Measurements from ENCODE around the gene SMAD3.

Gene SMAD3

DNA sequence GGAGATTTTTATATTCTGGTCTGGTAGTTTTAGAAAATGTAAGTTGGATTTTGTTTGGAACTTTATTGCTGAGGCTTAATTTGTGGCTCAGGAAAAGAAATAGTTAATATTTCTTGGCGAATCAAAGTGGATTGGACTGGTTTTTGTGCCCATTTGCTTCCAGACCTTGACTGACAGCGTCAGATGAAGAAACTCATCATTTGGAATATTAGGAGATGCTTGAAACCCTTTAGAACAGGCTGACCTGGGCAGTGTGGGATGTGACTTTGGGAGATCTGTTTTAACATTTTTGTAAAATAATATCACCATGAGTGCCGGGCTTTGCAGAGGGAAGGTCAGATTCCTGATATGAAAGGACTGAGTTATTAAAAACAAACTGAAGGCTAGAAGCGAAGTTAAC lies 106.1 kb downstream of the SMAD3 start:
- Histone ChIP-seq H3K27me3 (ENCODE audit: control insufficient read depth in 1 of 2, insufficient read depth in 2 of 2, low read length in 2 of 2) (no peaks in the 10 kb centered on the region), H3K9me3 (ENCODE audit: low read length) (no peaks in the 10 kb centered on the region), H3K36me3 (ENCODE audit: insufficient read depth, low read length) (peaks cover 45% of the 10 kb centered on the region), H3K27ac (ENCODE audit: low read depth, low read length) (no peak overlapping the region), H3K9ac (ENCODE audit: low read length) (no peak overlapping the region), H3K4me3 (ENCODE audit: low read depth in 1 of 2, low read length in 2 of 2) (no peak overlapping the region), H3K4me1 (ENCODE audit: insufficient read depth, low read length) (peaks cover 34% of the 10 kb centered on the region)

- no peaks in the 10 kb centered on the region for H3K9me3 ChIP-seq (ENCODE audit: low read length)
- H3K36me3 ChIP-seq (ENCODE audit: insufficient read depth, low read length): peaks cover 38% of the 10 kb centered on the region
- H3K27me3 ChIP-seq (ENCODE audit: control insufficient read depth in 1 of 2, insufficient read depth in 2 of 2, low read length in 2 of 2): no peaks in the 10 kb centered on the region
- no peak overlapping the region for H3K4me3 ChIP-seq (ENCODE audit: low read depth in 1 of 2, low read length in 2 of 2)
- peaks cover 40% of the 10 kb centered on the region for H3K4me1 ChIP-seq (ENCODE audit: insufficient read depth, low read length)
- no peak overlapping the region for H3K27ac ChIP-seq (ENCODE audit: low read depth, low read length)
- H3K9ac ChIP-seq (ENCODE audit: low read length): no peak overlapping the region
Measured at GRCh38 chr15:67172172-67172571, 106.8 kb downstream of the SMAD3 start.

DNA sequence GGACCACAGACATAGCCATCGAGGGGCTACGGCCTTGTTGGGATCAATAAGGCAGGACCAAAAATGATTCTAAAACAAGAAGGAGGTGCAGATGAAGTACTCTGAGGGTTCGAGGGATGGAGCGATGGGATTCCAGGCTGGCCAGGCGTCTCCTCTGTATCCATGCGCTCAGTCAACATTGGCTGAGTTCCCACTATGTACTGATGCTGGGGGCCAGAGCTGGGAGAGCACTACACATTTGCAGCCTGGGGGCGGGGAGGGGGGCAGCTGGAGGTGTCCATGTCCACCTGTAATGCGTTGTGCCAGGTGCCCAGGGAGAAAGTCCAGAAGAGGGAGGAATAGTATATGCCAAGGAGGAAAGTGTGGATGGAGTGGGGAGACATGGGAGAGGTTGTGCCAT lies 107.6 kb downstream of the SMAD3 start:
- H3K9me3 ChIP-seq (ENCODE audit: low read length): no peaks in the 10 kb centered on the region
- H3K27me3 ChIP-seq (ENCODE audit: control insufficient read depth in 1 of 2, insufficient read depth in 2 of 2, low read length in 2 of 2): no peaks in the 10 kb centered on the region
- H3K9ac ChIP-seq (ENCODE audit: low read length): no peak overlapping the region
- peaks cover 38% of the 10 kb centered on the region for H3K36me3 ChIP-seq (ENCODE audit: insufficient read depth, low read length)
- H3K4me3 ChIP-seq (ENCODE audit: low read depth in 1 of 2, low read length in 2 of 2): no peak overlapping the region
- H3K4me1 ChIP-seq (ENCODE audit: insufficient read depth, low read length): peaks cover 40% of the 10 kb centered on the region
- H3K27ac ChIP-seq (ENCODE audit: low read depth, low read length): no peak overlapping the region

DNA sequence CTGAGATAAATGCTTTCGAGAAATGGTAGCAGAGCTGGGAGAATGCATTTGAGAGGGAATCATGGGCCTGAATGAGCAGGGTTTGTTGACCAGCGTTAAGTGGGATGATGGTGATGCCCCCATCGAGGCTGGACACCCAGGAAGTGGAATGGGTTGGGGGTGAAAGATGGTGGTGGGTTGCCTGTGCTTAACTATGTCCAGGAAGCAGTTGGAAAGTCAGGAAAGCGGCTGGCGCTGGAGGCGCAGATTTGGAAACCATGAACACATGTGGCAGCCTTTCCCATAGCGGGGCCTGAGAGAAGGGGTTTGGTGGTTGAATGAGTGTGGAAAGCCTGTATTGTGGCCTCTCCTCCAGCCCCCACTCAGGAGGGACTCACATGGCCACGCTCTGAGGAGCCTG lies 108.4 kb downstream of the SMAD3 start:
- H3K4me1 ChIP-seq (ENCODE audit: insufficient read depth, low read length): peaks cover 41% of the 10 kb centered on the region
- H3K9ac ChIP-seq (ENCODE audit: low read length): no peak overlapping the region
- H3K27ac ChIP-seq (ENCODE audit: low read depth, low read length): no peak overlapping the region
- H3K4me3 ChIP-seq (ENCODE audit: low read depth in 1 of 2, low read length in 2 of 2): no peak overlapping the region
- H3K9me3 ChIP-seq (ENCODE audit: low read length): no peaks in the 10 kb centered on the region
- no peaks in the 10 kb centered on the region for H3K27me3 ChIP-seq (ENCODE audit: control insufficient read depth in 1 of 2, insufficient read depth in 2 of 2, low read length in 2 of 2)
- peaks cover 36% of the 10 kb centered on the region for H3K36me3 ChIP-seq (ENCODE audit: insufficient read depth, low read length)

- H3K4me3 ChIP-seq (ENCODE audit: low read depth in 1 of 2, low read length in 2 of 2): no peak overlapping the region
- H3K27me3 ChIP-seq (ENCODE audit: control insufficient read depth in 1 of 2, insufficient read depth in 2 of 2, low read length in 2 of 2): no peaks in the 10 kb centered on the region
- H3K27ac ChIP-seq (ENCODE audit: low read depth, low read length): no peak overlapping the region
- H3K36me3 ChIP-seq (ENCODE audit: insufficient read depth, low read length): peaks cover 32% of the 10 kb centered on the region
- no peaks in the 10 kb centered on the region for H3K9me3 ChIP-seq (ENCODE audit: low read length)
- peaks cover 43% of the 10 kb centered on the region for H3K4me1 ChIP-seq (ENCODE audit: insufficient read depth, low read length)
- H3K9ac ChIP-seq (ENCODE audit: low read length): no peak overlapping the region
Measured at GRCh38 chr15:67174446-67174845, 109.0 kb downstream of the SMAD3 start.

GRCh38 chr15:67174864-67175573 lies 109.6 kb downstream of the SMAD3 start:
- Histone ChIP-seq H3K9ac (ENCODE audit: low read length) (no peak overlapping the region), H3K36me3 (ENCODE audit: insufficient read depth, low read length) (peaks cover 32% of the 10 kb centered on the region)

DNA sequence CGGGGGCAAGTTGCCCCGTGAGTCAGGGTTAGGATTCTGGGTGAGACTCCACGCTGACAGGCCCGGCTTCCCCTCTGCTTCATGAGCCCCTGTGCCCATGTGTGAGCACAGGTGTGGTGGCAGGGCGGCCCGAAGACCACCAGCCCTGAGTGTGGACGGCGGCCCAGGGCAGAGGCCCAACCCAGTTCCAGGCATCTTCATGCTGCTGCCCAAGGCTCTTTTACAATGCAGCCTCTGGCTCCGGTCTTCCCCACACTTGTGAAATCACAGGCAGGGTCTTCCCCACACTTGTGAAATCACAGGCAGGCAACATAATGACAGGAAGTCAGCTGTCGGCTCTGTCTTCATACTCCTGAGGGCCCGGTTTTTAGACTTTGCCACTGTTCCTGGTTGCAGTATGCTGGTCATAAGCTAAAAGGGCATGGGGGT lies 110.3 kb downstream of the SMAD3 start:
- H3K4me1 ChIP-seq (ENCODE audit: insufficient read depth, low read length): peaks cover 43% of the 10 kb centered on the region

More at GRCh38 chr15:67174864-67175573, 109.6 kb downstream of the SMAD3 start:
- peak overlapping the region; percentile 53 for H3K27ac ChIP-seq (ENCODE audit: low read depth, low read length)
- H3K27me3 ChIP-seq (ENCODE audit: control insufficient read depth in 1 of 2, insufficient read depth in 2 of 2, low read length in 2 of 2): no peaks in the 10 kb centered on the region
- peaks cover 43% of the 10 kb centered on the region for H3K4me1 ChIP-seq (ENCODE audit: insufficient read depth, low read length)
- no peak overlapping the region for H3K4me3 ChIP-seq (ENCODE audit: low read depth in 1 of 2, low read length in 2 of 2)
- H3K9me3 ChIP-seq (ENCODE audit: low read length): no peaks in the 10 kb centered on the region

DNA sequence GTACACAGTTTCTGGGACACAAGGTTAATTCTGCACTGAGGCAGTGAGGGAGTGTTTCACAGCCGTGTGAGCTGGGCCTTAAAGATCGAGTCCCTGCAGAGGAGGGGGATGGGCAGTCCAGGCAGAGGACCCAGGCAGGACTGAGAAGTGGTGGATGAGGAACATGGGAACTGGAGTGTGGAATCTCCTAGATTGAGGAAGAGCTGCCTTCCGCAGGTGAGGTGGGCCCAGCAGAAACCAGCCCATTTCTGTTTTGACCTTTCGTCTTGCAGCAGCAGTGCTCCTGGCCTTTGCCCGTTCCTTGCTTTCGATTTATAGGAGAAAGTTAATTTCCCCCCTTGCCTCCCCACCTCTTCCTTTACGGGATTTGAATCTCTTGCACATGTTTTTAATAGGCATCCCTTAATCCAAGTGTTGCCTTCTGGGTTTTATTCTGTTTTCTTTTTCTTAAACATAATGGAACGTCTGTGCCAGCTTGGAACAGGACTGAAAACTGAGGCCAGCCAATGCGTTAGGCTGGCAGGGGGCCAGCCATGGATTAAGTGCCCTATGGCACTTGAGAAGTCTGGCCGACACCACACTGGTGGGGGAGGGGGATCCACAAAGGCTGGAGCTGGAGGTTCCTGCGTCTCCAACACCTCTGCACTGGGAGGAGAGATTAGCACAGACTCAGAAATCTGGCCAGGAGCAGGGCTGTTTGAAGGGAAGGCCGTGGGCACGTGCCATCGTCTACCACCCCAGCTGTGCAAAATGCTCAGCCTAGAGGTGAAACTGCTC lies 111.0 kb downstream of the SMAD3 start:
- Histone ChIP-seq H3K9ac (ENCODE audit: low read length) (peak overlapping the region; percentile 1), H3K4me3 (ENCODE audit: low read depth in 1 of 2, low read length in 2 of 2) (no peak overlapping the region), H3K27ac (ENCODE audit: low read depth, low read length) (peak overlapping the region; percentile 53), H3K9me3 (ENCODE audit: low read length) (no peaks in the 10 kb centered on the region), H3K27me3 (ENCODE audit: control insufficient read depth in 1 of 2, insufficient read depth in 2 of 2, low read length in 2 of 2) (no peaks in the 10 kb centered on the region), H3K4me1 (ENCODE audit: insufficient read depth, low read length) (peaks cover 43% of the 10 kb centered on the region), H3K36me3 (ENCODE audit: insufficient read depth, low read length) (peaks cover 22% of the 10 kb centered on the region)

More for the DNA sequence above, 110.3 kb downstream of the SMAD3 start:
- Histone ChIP-seq H3K9me3 (ENCODE audit: low read length) (no peaks in the 10 kb centered on the region), H3K4me3 (ENCODE audit: low read depth in 1 of 2, low read length in 2 of 2) (no peak overlapping the region), H3K36me3 (ENCODE audit: insufficient read depth, low read length) (peaks cover 28% of the 10 kb centered on the region), H3K27ac (ENCODE audit: low read depth, low read length) (peak overlapping the region; percentile 53), H3K27me3 (ENCODE audit: control insufficient read depth in 1 of 2, insufficient read depth in 2 of 2, low read length in 2 of 2) (no peaks in the 10 kb centered on the region), H3K9ac (ENCODE audit: low read length) (peak overlapping the region; percentile 1)

- peak overlapping the region; percentile 67 for H3K27ac ChIP-seq (ENCODE audit: low read depth, low read length)
- peaks cover 43% of the 10 kb centered on the region for H3K4me1 ChIP-seq (ENCODE audit: insufficient read depth, low read length)
- no peaks in the 10 kb centered on the region for H3K27me3 ChIP-seq (ENCODE audit: control insufficient read depth in 1 of 2, insufficient read depth in 2 of 2, low read length in 2 of 2)
Measured at GRCh38 chr15:67177752-67178151, 112.3 kb downstream of the SMAD3 start.

DNA sequence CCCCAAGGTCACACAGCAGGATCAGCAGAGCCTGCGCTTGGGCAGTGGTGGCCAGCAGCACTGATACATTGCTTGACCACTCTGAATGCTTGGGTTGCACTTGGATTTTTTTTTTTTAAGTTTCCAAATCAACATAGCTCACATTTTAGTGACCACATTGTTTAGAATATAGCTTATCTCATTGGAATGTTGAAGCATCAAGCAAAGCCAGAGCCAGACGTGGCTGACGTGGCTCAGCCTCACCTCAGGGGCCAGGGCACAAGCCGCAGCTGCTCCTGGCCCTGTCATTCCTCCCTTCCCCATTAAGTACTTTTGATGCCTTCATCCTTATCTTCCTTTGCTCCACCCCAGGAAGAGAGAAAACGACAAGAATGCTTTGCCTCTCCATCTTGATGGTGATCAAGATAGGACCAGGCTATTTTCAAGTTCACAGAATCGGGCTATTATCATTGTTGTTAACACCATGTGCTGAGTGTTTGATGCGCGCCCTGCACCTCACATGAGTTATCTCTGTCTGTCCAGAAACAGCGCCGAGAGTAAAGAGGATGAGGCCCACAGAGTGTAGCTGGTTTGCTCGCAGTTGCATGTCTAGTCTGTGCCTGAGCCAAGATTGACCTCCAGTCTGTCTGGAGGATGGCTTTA lies 113.3 kb downstream of the SMAD3 start:
- Histone ChIP-seq H3K9ac (ENCODE audit: low read length) (no peak overlapping the region), H3K9me3 (ENCODE audit: low read length) (no peaks in the 10 kb centered on the region), H3K4me1 (ENCODE audit: insufficient read depth, low read length) (peaks cover 43% of the 10 kb centered on the region), H3K27ac (ENCODE audit: low read depth, low read length) (peak overlapping the region; percentile 67), H3K36me3 (ENCODE audit: insufficient read depth, low read length) (peaks cover 12% of the 10 kb centered on the region), H3K27me3 (ENCODE audit: control insufficient read depth in 1 of 2, insufficient read depth in 2 of 2, low read length in 2 of 2) (no peaks in the 10 kb centered on the region), H3K4me3 (ENCODE audit: low read depth in 1 of 2, low read length in 2 of 2) (no peak overlapping the region)

More at GRCh38 chr15:67177752-67178151, 112.3 kb downstream of the SMAD3 start:
- H3K36me3 ChIP-seq (ENCODE audit: insufficient read depth, low read length): peaks cover 15% of the 10 kb centered on the region
- no peaks in the 10 kb centered on the region for H3K9me3 ChIP-seq (ENCODE audit: low read length)
- H3K4me3 ChIP-seq (ENCODE audit: low read depth in 1 of 2, low read length in 2 of 2): no peak overlapping the region
- H3K9ac ChIP-seq (ENCODE audit: low read length): no peak overlapping the region

GRCh38 chr15:67179411-67179995 lies 114.1 kb downstream of the SMAD3 start:
- no peak overlapping the region for H3K27ac ChIP-seq (ENCODE audit: low read depth, low read length)
- H3K4me3 ChIP-seq (ENCODE audit: low read depth in 1 of 2, low read length in 2 of 2): no peak overlapping the region
- no peaks in the 10 kb centered on the region for H3K27me3 ChIP-seq (ENCODE audit: control insufficient read depth in 1 of 2, insufficient read depth in 2 of 2, low read length in 2 of 2)
- H3K4me1 ChIP-seq (ENCODE audit: insufficient read depth, low read length): peaks cover 50% of the 10 kb centered on the region
- H3K36me3 ChIP-seq (ENCODE audit: insufficient read depth, low read length): peaks cover 10% of the 10 kb centered on the region
- H3K9me3 ChIP-seq (ENCODE audit: low read length): no peaks in the 10 kb centered on the region
- H3K9ac ChIP-seq (ENCODE audit: low read length): no peak overlapping the region
